DOHH2 (cell line): ENCODE data around the gene HTN1.
"Not testable (repeated sequence)": the region's sequence is repeated elsewhere in the genome, so short reads cannot be mapped to it uniquely, and the experiment has no call there.

Experiments
- H3F3A ChIP-seq: fragments of 200-600 bp; sonication (generic), shearing (Covaris generic); 2 replicates; pipeline ENCODE4 v1.6.0; 2016; ENCODE audit warnings: antibody characterized with exemption, mild to moderate bottlenecking; ENCODE audit not compliant: control insufficient read depth, insufficient read depth
- H3K27ac ChIP-seq: fragments of 200-600 bp; sonication (generic); 2 replicates; pipeline ENCODE4 v1.5.1; 2014; ENCODE audit warnings: low read depth, mild to moderate bottlenecking, low read length, moderate library complexity
- H3K27me3 ChIP-seq: fragments of 200-600 bp; sonication (generic); 2 replicates; pipeline ENCODE4 v1.6.1; 2014; ENCODE audit warnings: mild to moderate bottlenecking, low read length, mixed read lengths; ENCODE audit not compliant: control insufficient read depth
- H3K36me3 ChIP-seq: fragments of 200-600 bp; sonication (generic); 2 replicates; pipeline ENCODE4 v1.6.1; 2014; ENCODE audit warnings: mild to moderate bottlenecking, low read length, moderate library complexity, mixed read lengths; ENCODE audit not compliant: control insufficient read depth
- H3K4me1 ChIP-seq: fragments of 200-600 bp; sonication (generic); 2 replicates; pipeline ENCODE4 v1.6.1; 2014; ENCODE audit warnings: mild to moderate bottlenecking, low read length, mixed read lengths; ENCODE audit not compliant: control insufficient read depth
- H3K4me2 ChIP-seq: fragments of 200-600 bp; sonication (generic); 2 replicates; pipeline ENCODE4 v1.6.0; 2014; ENCODE audit warnings: mild to moderate bottlenecking, low read length, moderate library complexity
- H3K4me3 ChIP-seq: fragments of 200-600 bp; sonication (generic); 2 replicates; pipeline ENCODE4 v1.5.1; 2014; ENCODE audit warnings: mild to moderate bottlenecking, low read length, mixed read lengths
- H3K79me2 ChIP-seq: fragments of 200-600 bp; sonication (generic); 2 replicates; pipeline ENCODE4 v1.6.1; 2014; ENCODE audit warnings: mild to moderate bottlenecking, low read length, mixed read lengths; ENCODE audit not compliant: control insufficient read depth
- H3K9me2 ChIP-seq: fragments of 200-600 bp; sonication (generic); replicated peaks from 2 replicates; pipeline ENCODE4 v1.6.1; 2014; ENCODE audit warnings: mild to moderate bottlenecking, low read length, mixed read lengths; ENCODE audit not compliant: control insufficient read depth
- H3K9me3 ChIP-seq: fragments of 200-600 bp; sonication (generic); 2 replicates; pipeline ENCODE4 v1.6.1; 2014; ENCODE audit warnings: antibody characterized with exemption, low read length, mixed read lengths; ENCODE audit not compliant: control insufficient read depth, insufficient read depth
- H4K20me1 ChIP-seq: fragments of 200-600 bp; sonication (generic); 2 replicates; pipeline ENCODE4 v1.6.0; 2014; ENCODE audit warnings: low read depth, mild to moderate bottlenecking, antibody characterized with exemption, low read length, moderate library complexity; ENCODE audit not compliant: control insufficient read depth, insufficient read depth
- CTCF ChIP-seq: fragments of 200-600 bp; sonication (generic); IDR thresholded peaks from one replicate; pipeline ENCODE4 v1.5.1; 2014; ENCODE audit warnings: antibody characterized with exemption, mild to moderate bottlenecking, low read depth, low read length; ENCODE audit not compliant: poor library complexity, severe bottlenecking
- EZH2phosphoT487 ChIP-seq: fragments of 200-600 bp; sonication (generic); IDR thresholded peaks from 2 replicates; pipeline ENCODE4 v1.6.1; 2017; ENCODE audit warnings: borderline replicate concordance, mild to moderate bottlenecking, antibody characterized with exemption, low read length, moderate library complexity, mixed read lengths

HTN1 gene

GRCh38 chr4:70041652-70042286 lies 8.5 kb upstream of the HTN1 start:
- H3K9me2 ChIP-seq: no peaks in the 10 kb centered on the region
- H3K4me2 ChIP-seq: no peak overlapping the region
- TF ChIP-seq CTCF (no peak), EZH2phosphoT487 (no peak)

GRCh38 chr4:70056534-70056933 lies 6.3 kb downstream of the HTN1 start:
- H3K4me3 ChIP-seq, H3K36me3 ChIP-seq, H3K9me3 ChIP-seq, H4K20me1 ChIP-seq, H3K27me3 ChIP-seq, H3F3A ChIP-seq, H3K9me2 ChIP-seq, H3K4me2 ChIP-seq, H3K27ac ChIP-seq, H3K79me2 ChIP-seq, H3K4me1 ChIP-seq: not testable (repeated sequence)

More at GRCh38 chr4:70041652-70042286, 8.5 kb upstream of the HTN1 start:
- Histone ChIP-seq H3K27ac (no peak overlapping the region), H3K27me3 (no peaks in the 10 kb centered on the region), H3K4me3 (no peak overlapping the region), H3K4me1 (no peaks in the 10 kb centered on the region), H3K9me3 (no peaks in the 10 kb centered on the region), H4K20me1 (no peaks in the 10 kb centered on the region), H3K79me2 (no peaks in the 10 kb centered on the region), H3K36me3 (no peaks in the 10 kb centered on the region), H3F3A (no peaks in the 10 kb centered on the region)

- Histone ChIP-seq H3K36me3 (no peaks in the 10 kb centered on the region), H3K27ac (no peak overlapping the region), H3F3A (no peaks in the 10 kb centered on the region), H3K4me3 (no peak overlapping the region), H3K4me2 (no peak overlapping the region), H3K9me3 (peaks cover 5% of the 10 kb centered on the region; the same call in 1 of the 2 replicates), H4K20me1 (no peaks in the 10 kb centered on the region), H3K79me2 (no peaks in the 10 kb centered on the region), H3K9me2 (no peaks in the 10 kb centered on the region), H3K27me3 (no peaks in the 10 kb centered on the region), H3K4me1 (no peaks in the 10 kb centered on the region)
- TF ChIP-seq EZH2phosphoT487 (no peak), CTCF (no peak)
These were observed 7.4 kb downstream of the HTN1 start for GRCh38 chr4:70057651-70058050.

- Histone ChIP-seq H3K4me1 (no peaks in the 10 kb centered on the region), H3K9me3 (peaks cover 5% of the 10 kb centered on the region; the same call in 1 of the 2 replicates), H4K20me1 (no peaks in the 10 kb centered on the region), H3K9me2 (no peaks in the 10 kb centered on the region), H3K27me3 (no peaks in the 10 kb centered on the region), H3K4me2 (no peak overlapping the region), H3K27ac (no peak overlapping the region), H3F3A (no peaks in the 10 kb centered on the region), H3K4me3 (no peak overlapping the region), H3K79me2 (no peaks in the 10 kb centered on the region), H3K36me3 (no peaks in the 10 kb centered on the region)
- TF ChIP-seq CTCF (no peak), EZH2phosphoT487 (no peak)
These were observed 8.9 kb downstream of the HTN1 start for GRCh38 chr4:70059149-70059548.
